ENCODE results near the gene RSBN1L.
"Not testable (repeated sequence)": the region's sequence is repeated elsewhere in the genome, so short reads cannot be mapped to it uniquely, and the experiment has no call there.

Gene RSBN1L

DNA sequence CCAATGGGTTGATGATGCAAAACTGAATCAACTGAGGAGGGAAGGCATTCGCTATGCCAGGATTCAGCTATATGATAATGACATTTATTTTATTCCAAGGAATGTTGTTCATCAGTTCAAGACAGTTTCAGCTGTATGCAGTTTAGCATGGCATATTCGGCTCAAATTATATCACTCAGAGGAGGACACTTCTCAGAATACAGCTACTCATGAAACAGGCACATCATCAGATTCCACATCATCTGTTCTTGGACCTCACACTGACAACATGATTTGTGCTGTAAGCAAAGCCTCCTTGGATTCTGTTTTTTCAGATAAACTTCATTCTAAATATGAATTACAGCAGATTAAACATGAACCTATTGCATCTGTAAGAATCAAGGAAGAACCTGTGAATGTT, 82.3 kb downstream of the RSBN1L start:
- no peak for FAIRE-seq

- no peak for FAIRE-seq
Measured at GRCh38 chr7:77782383-77782782, 86.1 kb downstream of the RSBN1L start.

- FAIRE-seq, result no peak
Measured at GRCh38 chr7:77783111-77783510, 86.9 kb downstream of the RSBN1L start.

- peak; percentile 28 for FAIRE-seq
Measured at GRCh38 chr7:77783545-77783944, 87.3 kb downstream of the RSBN1L start.

- FAIRE-seq, result not testable (repeated sequence)
Measured at GRCh38 chr7:77784426-77784825, 88.2 kb downstream of the RSBN1L start.

GRCh38 chr7:77786018-77786417, 89.8 kb downstream of the RSBN1L start:
- no peak for FAIRE-seq

- no peak for FAIRE-seq
Measured at GRCh38 chr7:77786741-77787140, 90.5 kb downstream of the RSBN1L start.

GRCh38 chr7:77788327-77788902, 92.2 kb downstream of the RSBN1L start:
- FAIRE-seq, result no peak

DNA sequence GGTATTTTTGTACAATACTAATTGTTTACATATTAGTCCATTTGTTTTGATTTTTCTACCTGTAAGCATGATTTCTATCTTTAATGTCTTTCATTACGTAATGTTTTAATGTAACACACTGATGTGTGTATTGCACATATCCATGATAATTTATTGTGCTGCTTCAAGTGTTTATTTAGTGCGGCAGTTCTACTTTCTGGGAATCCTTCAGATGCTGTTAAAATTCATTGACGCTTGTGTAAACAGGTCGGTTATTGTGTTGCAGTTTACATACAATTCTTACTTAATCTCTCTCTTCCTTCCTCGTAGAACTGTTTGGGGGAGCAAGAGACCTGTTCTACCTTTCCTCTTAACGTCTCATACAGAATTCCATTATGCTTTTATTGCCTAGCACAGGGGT, 95.1 kb downstream of the RSBN1L start:
- FAIRE-seq, result no peak

DNA sequence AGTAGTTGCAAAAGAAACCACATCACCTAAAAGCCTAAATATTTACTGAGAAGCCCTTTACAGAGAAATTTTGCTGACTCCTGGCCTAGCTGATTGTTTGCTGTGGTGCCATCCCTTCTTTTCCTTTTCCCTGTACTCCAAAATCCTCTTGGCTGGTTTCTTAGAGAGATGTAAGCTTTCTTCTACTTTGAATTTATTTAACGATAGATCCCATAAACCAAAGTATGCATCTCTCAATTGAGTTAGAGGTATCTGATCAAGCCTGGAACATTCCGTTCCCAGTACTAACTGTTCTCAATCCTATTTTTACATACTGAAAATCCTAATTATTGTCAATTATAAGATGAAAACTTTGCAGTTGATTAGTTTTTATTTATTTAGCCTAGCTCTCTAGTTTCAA, 95.7 kb downstream of the RSBN1L start:
- no peak for FAIRE-seq

DNA sequence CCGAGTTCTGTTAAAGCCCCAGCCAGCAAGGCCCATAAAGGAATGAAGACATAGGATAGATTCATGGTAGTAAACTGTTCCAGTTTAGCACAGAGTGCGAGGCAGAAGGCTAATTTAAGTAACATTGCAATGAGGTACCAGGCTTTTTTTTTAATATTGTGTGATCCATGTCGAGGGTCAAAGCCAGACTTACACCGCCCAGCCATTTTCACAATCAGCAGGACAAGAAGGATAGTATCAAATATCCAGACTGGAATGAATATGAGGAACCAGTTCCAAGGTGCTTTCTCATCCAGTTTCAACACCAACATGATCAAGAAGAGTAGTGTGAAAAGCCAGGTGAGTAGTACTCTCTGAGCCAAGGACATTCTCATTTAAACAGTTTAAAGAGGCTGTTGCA, 97.7 kb downstream of the RSBN1L start:
- FAIRE-seq, result no peak

GRCh38 chr7:77796109-77796508, 99.8 kb downstream of the RSBN1L start:
- no peak for FAIRE-seq

DNA sequence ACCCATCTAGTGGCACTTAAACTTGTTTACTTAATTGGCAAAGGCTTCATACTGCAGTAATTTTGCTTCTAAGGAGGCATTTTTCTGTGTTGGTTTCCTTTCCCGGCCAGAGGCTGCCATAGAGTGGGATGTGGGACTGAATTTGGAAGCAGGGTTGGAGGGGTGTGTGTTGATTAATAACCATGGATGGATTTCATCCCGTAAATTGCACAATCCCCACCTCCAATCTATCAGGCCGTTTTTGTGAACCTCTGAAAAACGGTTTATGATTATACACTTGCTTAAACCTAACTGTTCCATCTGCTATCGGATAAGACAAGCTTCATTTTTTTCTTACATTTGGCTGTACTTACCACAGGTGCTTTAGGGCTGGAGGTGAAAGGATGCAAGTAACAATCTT, 100.7 kb downstream of the RSBN1L start:
- FAIRE-seq, result no peak

DNA sequence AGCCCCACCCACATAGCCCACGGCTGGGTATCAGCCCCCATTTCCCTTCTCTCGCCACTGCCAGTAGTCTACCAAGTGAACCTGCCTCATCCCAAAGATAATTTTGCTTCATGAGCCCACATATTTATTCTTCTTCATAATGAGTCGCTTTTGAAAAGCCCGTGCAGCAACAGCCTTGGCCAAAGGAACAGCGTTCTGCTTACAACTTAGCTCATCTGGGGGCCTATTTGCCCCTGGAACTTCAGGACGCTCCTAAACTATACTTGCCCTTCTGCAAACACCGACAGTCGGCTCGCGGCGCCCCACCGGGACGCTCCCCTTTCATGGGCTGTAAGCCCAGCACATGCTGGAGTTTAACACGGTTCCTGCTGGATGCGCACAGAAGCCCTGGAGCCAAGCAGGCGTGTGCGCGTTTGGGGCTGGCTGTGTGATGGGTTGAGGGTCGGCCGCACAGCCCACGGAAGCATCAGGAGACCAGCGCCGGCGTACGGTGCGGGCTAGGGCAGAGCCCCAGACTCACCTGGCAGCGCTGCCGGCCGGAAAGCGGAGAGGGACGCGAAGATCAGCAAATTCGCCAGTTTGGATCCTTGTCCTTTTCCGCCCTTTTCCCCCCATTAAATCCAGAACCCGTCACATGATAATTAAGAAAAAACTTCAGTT, 101.6 kb downstream of the RSBN1L start:
- no peak for FAIRE-seq

DNA sequence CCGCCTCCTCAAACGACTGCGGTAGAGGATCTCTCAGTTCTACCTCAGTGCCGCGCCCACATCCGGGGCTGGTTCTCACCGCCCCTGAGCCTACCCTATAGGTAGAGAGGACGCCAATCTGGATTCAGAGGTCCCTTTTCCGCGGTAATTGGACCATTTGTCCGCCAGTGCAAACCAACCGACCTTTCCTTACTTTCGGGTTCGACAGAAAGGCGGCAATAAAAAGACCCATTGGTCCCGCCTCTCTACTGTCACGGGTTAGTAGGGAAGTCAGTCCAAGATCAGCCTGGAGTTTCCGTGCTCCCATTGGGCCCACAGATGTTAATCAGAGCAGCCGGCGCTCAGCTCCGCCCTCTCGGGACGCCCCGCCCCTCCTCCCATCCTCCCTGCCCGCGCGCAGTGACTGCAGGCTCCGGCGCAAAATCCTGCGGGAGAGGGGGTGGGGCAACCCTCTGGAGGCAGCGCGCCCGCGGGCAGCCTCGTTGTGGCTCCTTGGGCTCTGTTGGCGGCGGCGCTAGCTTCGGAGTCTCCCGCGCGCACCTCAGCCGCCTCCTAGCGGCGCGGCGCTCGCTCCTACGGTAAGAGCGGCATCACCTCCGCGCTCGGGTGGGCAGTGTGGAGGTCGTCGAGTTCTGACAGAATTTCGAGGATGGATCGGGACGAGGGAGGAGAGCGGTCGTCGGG, 102.3 kb downstream of the RSBN1L start, which contains the start of the genes PHTF2 and TMEM60:
PHTF2 (plus strand) TSS at position 380 of the 684 bp plus-strand sequence.
TMEM60 (minus strand) TSS at position 41 of the 684 bp plus-strand sequence. CDS start 4,061 bp downstream, outside the sequence.
- peak; percentile 90 for FAIRE-seq

- no peak for FAIRE-seq
Measured at GRCh38 chr7:77799078-77799964, 103.1 kb downstream of the RSBN1L start.

- no peak for FAIRE-seq
Measured at GRCh38 chr7:77800158-77800557, 103.9 kb downstream of the RSBN1L start.

DNA sequence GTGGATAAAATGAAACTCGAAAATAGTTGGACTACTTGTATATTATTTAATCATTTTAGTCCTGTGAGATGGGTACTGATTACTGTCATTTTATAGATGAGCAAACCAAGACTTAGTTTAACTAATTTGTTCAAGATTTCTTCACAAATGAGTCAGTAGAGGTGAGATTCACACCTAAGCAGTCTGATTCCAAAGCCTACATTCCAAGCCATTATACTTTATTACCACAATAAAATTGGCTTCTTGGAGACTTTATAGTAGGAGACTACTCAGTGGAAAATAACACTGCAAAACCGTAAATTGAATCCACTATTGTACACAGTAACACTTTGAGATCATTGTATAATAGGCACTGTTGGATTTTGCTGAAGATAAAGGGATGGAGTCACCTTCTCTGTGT, 104.5 kb downstream of the RSBN1L start:
- FAIRE-seq, result no peak

DNA sequence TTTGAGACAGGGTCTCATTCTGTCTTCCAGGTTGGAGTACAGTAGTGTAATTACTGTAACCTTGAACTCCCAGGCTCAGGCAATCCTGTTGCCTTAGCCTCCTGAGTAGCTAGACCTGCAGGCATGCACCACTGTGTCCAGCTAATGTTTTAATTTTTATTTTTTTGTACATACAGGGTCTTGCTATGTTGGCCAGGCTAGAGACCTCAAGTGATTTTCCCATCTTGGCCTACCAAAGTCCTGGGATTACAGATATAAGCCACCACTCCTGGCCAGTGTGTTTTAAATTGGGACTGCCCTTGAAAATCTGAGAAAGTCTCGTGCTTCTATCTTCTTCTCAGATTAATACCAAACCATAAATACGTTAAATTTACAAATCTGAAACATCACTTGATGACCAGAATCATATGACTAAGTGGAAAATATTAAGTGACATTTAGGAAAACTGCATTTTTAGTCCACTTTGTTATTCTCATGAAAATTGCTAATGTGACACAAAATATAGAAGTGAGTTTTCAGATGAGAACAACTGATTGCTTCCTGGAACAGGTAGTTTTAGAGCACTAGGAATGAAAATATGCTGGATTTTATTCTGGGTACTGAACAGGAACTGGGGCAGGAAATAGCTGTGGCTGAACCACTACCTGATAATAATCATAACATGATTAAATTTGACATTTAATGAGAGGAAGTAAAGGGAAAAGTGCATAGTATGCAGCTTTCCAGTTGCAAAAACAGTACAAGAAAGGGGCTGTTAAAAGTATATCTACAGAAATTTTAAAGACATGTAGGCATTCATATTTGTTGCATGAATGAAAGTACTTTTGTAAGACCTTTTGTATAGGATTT, 106.5 kb downstream of the RSBN1L start:
- FAIRE-seq, result no peak

- FAIRE-seq, result no peak
Measured at GRCh38 chr7:77806425-77806824, 110.2 kb downstream of the RSBN1L start.

DNA sequence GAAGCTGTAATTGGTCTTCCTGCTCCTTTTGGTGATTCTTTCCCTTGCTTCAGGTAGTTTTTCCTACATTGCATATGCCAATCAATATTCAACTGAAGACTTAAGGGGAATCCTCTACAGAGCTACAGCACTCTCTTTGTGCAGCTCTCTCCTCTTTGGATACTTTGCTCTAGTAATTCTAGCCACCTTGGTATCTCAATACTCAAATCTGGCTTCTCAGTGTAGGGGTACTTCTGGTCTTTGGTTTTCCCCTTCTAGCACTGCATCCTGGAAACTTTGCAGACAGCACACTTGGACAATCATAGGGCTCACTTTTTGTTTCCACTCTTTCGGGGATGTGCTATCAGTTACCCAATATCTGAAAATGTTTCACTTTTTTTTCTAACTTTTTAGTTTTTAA, 112.3 kb downstream of the RSBN1L start:
- no peak for FAIRE-seq
